ENCODE data around the gene SLC6A1.

- no peak for TF ChIP-seq GATA3 (IDR thresholded peaks at IDR 0.05; ENCODE audit: low read depth, low read length)
- no peak for TF ChIP-seq GATA2 (IDR thresholded peaks at IDR 0.05; ENCODE audit: low read depth, low read length)
These were observed 91.5 kb downstream of the SLC6A1 start for GRCh38 chr3:11084098-11084497.
